Stimulated activated CD8-positive, alpha-beta memory T cell treated with anti-CD3 and anti-CD28 coated beads, Interleukin-7, amount 100 ng/mL, for 4 hours (primary cell): Measurements from ENCODE around the gene B3GNT8.
"Not testable (repeated sequence)": the region's sequence is repeated elsewhere in the genome, so short reads cannot be mapped to it uniquely, and the experiment has no call there.

Experiments used
- DNase-seq, 2 donors: peaks; one replicate each; pipeline ENCODE4 v3.0.0-alpha.2; 2020; ENCODE audit warnings: low read depth in 2 of 2

The B3GNT8 gene

DNA sequence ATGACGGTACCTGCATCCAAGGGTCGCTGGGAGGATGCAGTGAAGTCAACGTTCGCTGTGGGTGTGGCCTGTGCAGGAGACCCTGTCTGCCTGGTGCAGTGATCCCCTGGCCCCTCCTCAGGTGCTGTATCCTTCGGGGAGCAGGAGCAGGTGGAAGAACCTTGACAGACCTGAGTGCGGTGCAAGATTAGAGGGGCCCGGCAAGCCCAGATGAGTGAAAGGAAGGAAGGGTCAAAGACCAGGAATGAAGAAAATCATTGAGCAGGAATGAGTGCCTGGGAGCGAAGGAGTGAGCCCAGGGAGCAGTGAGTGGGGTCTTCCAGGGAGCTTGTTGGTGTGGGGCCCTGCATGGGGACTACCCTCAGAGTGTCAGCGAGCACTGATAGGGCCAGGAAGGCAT is 12.7 kb downstream of the B3GNT8 start:
- DNase-seq, result no peak

DNA sequence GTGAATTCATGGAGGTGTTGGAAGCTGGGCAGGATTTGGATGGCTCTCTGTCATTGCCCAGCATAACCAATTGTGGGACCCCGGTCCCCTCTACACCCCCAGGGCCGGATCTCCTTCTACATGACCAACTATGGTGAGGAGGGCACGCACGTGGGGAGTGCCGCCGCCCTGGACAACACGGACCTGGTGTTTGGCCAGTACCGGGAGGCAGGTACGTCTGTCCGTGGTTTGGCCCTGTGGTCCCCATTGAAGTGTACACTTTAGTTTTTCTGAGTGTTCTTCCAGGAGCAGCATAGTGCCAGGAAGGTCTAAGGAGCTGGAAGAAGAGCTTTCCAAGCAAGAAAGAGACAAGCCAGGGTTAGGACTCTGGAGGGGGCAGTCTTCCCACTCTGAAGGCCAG is 13.2 kb downstream of the B3GNT8 start:
- DNase-seq, result no peak

DNA sequence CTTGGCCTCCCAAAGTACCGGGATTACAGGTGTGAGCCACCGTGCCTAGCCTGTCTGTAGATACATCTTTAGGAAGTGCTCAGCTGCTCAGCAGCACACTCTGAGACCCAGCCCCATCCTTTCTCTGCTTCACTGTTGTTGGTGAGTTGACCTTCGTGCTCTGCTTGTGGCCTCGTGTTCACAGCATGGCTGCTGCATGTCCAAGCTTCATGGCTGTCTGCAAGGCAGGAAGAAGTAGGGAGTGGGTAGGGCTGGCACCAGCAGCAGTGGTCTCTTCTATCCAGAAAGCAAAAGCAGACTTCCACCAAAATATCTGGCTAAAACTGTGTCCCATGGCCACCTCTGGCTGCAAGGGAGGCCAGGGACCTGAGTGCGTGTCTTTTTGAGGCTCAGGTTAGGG is 14.2 kb downstream of the B3GNT8 start:
- no peak for DNase-seq

DNA sequence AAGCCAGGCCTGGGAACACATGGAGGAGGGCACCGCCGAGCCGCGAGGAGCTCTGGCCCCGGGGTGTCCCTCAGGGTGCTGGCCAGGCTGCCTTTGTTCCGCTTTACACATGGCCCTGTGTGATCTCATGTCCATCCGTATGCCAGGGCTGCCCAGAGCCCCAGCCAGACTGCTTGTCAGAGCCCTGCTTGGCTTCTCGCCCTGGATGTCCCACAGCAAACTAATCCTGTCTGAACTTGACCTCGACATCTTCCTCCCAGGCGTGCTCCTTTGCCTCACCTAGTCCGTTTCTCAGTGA is 15.3 kb downstream of the B3GNT8 start:
- no peak for DNase-seq

DNA sequence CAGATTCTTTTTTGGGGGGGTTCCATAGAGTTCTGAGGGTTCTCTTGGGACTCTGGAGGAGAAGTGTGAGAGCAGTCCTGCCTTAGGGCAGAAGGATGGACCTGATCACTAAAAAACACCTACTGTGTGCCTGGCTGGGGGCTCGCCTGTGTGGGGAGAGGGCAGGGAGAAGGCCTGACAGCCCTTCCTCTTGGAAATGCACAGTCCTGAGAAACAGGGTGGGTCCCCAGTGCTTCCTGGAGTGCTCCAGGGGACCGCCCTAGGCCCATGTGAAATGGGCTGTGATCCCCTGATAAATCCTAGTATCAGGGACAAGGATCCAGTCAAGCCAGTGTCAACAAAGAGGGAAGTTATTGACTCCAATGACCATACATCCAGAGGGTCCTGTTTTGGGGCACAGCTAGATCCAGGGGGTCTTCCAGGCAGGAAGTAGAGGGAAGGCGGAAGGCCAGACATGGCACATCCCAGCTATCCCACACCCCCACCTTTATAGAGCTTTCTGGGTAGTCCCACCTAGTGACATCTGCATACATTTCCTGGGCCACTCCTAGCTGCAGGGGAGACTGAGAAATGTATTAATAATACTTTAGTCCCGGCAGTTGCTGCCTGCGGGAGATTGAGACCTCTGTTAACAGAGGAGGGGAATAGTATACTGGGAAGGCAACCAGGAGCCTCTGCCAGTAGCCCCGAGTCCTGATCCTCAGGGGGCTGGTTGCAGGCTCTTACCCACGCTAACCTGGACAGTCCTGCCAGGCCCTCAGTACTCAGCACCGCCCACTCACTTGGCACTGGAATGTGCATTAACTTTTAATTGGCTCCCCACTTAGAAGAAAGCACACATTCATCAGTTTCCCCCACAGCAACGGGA is 15.8 kb downstream of the B3GNT8 start:
- DNase-seq, result no peak

DNA sequence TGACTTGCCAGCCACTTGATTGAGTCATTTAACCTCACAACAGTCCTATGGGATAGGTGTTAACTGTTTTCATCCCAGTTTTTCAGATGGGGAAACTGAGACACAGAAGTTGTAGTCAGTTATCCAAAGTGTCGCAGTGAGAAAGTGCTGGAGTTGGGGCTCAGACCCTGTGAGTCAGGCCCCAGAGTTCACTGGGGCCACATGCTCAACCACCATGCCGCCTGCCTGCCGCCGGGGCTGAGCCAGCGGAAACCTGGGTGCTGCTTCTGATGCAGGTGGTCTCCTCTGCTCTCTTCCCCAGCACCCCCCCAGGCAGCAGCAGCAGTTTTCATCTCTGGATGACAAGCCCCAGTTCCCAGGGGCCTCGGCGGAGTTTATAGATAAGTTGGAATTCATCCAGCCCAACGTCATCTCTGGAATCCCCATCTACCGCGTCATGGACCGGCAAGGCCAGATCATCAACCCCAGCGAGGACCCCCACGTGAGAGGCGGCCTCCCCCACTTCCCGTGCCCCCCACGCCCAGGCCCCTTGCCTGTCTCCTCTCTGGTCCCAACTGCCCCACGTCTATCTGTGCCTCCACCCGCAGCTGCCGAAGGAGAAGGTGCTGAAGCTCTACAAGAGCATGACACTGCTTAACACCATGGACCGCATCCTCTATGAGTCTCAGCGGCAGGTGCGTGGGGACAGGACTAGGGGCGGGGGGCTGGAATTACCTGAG is 16.7 kb downstream of the B3GNT8 start:
- no peak for DNase-seq

DNA sequence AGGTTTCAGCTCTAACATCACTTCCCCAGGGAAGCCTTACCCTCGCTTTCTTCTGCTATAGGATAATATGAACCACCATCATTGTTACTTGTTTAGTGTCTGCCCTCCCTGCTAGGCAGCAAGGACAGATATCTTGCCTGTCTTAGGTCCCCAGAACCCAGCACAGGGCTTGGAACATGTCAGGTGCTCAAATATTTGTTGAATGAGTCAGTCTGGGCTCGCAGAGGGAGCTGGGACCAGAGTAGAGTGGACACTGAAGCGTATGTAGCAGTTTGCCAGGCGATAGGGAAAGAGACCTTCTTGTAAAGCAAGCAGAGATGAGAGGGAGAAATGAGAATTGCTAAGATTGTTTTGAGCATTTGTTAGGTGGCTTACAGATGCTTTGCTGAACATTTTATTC is 17.9 kb downstream of the B3GNT8 start:
- no peak for DNase-seq

DNA sequence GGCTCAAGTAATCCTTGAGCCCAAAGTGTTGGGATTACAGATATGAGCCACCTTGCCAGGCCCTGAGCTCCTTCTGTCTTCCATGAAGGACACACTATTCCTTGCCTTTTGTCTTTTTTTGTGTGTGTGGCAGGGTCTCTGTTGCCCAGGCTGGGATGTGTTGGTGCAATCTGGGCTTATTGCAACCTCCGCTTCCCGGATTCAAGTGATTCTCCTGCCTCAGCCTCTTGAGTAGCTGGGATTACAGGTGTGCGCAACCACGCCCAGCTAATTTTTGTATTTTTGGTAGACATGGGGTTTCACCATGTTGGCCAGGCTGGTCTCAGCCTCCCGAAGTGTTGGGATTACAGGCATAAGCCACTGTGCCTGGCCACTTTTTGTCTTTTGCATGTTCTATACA is 18.3 kb downstream of the B3GNT8 start:
- DNase-seq, result not testable (repeated sequence)

DNA sequence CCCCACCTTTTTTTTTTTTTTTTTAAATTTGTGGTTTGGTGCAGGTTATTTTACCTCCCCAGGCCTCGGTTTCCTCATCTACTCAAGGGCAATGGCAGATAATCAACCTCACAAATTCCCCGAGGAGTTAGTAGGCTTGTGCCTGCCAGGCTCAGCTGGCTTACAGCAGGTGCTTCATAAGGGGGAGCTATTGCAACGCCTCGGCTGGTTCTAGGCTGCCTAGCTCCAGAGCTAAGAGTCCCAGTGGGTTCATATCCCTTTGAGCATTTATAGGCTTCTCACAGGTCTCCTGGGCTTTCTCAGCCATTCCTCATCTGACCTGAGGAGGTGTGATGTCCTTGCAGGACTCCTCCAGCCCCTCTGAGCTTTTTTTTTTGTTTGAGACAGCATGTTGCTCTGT is 18.9 kb downstream of the B3GNT8 start:
- no peak for DNase-seq

DNA sequence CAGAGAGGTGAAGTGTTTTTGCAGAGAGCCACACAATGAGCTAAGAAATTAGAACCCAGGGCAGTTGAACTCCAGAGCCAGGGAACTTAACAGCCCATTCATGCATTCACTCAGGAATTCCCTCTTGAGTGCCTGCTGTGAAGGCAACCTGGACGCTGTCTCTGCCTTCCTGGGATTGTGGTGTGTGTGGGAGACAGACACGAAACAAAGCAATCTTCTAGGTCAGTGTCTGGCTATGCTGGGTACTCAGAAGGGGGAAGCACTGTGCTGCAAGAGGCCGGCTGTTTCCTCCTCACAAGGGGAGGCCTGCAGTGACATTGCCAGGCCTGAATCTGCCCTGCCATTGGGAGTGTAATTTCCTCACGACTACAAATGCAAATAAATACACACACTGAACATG is 19.9 kb downstream of the B3GNT8 start:
- no peak for DNase-seq

- no peak for DNase-seq
Measured at GRCh38 chr19:41405776-41406175, 21.4 kb downstream of the B3GNT8 start.

DNA sequence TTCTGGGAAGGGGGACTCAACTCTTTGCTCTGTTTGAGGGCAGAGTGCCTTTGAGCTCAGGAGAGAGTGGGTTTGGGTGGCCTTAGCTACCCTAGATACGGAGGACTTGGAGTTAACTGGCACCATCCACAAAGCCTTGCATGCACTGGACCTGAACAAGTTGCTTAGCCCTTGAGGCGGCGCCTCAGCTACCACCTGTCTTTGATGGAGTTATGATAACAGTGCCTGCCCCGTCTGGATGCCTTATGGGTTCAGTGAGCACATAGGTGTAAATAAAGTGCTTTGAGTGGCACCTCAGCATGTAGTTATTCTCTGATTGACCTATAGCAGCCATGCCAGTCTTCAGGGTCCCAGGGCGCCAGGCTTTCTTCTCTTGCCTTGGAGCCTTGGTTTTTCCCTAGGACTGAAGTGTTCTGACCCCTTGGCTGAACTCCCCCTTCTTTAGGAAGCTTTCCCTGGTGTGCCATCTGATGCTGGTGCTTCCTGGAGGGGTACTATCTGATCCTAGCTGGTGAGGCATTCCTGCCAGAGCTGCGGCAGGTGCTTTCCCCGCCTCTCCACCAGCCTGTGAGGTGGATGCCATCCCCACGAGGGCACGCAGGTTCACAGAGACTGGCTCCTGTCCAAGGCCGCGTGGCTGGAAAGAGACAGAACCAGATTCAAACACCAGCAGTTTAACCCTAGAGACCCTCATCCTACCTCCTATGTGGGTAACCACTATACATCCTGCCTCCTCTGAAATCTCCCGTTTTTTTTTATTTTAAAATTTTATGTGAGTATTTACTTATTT is 23.8 kb downstream of the B3GNT8 start:
- DNase-seq, result no peak

GRCh38 chr19:41402010-41402409 is 25.2 kb downstream of the B3GNT8 start:
- no peak for DNase-seq

- DNase-seq, result no peak
Measured at GRCh38 chr19:41401483-41401882, 25.7 kb downstream of the B3GNT8 start.

- no peak for DNase-seq
Measured at GRCh38 chr19:41399525-41399924, 27.6 kb downstream of the B3GNT8 start.

DNA sequence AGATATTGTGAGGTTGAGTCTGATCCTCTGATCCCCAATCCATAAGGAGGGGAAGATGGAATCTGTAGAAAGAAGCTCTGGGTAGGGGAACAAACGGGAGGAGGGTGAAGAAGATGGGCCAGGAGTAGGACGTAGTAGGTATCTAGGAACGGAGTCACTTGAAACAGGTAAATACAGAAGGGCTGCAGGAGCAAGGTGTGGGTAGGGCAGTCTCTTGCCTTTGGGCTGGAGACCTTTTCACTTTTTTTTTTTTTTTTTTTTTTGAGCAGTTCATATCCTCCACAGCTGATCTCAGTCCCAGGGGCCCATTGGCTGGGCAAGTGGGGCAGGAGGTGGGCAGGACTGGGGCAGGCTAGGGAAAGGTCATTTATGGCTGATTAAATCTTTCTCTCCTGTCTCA is 28.1 kb downstream of the B3GNT8 start:
- no peak for DNase-seq

DNA sequence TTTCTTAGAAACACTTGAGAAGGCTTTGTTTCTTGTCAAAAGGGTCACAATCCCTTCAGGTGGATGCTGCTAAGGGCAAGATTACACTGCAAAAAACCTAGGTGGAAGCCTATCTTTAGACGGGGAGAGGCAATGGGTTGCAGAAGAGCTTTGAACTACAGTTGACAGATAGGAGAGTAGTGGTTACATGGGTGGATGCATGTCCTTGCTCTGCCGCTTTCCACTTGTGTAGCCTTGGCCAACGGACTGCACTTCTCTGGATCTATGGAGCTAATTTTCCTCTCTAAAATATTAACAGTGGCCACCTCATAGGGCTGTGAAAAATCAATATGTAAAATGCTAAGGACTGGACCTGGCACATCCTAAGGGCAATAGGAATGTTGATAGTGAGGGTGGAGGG is 28.6 kb downstream of the B3GNT8 start:
- DNase-seq, result no peak

- DNase-seq, result no peak
Measured at GRCh38 chr19:41398050-41398418, 29.1 kb downstream of the B3GNT8 start.

- DNase-seq, result peak; percentile 99
Measured at GRCh38 chr19:41397086-41398049, 29.8 kb downstream of the B3GNT8 start, which contains the start of the genes BCKDHA and EXOSC5. Gene BCKDHA (plus strand): TSS chr19:41397818. CDS start chr19:41397828, 10 bp downstream. Gene EXOSC5 (minus strand): TSS chr19:41397359. CDS start chr19:41397328, 31 bp downstream.

DNA sequence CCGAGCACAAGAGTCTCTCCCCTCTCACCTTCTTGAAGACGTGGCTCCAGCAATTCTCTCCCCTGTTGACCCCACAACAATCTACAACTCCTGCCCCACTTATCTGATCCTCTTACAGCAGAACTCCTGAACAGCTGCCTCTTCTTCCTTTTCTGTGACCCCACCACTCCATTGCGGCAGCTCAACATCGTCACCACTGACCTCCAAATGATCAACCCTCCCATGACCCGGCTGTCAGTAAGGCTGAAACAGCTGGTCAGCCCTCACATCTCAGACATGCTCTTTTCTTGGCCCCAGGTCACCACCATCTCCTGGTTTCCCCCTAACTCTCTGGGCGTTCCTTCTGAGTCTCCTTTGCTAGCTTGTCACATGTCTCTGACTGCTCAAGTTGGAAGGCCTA is 31.8 kb downstream of the B3GNT8 start:
- DNase-seq, result no peak

GRCh38 chr19:41392775-41393174 is 34.4 kb downstream of the B3GNT8 start:
- DNase-seq, result no peak
